Heart left ventricle (tissue), 13 donors: Measurements from ENCODE around the gene NBAS.

ENCODE experiments used
- CTCF ChIP-seq, 12 donors: fragments of 200-600 bp; sonication (generic) in 4 of 12; IDR thresholded peaks; one replicate each; pipeline versions ENCODE4 v1.5.0 to v1.8.0; 2018 to 2022; ENCODE audit warnings: antibody characterized with exemption in 12 of 12, mild to moderate bottlenecking in 5 of 12
- POLR2A ChIP-seq, 2 donors: fragments of 450-650 bp; IDR thresholded peaks; one replicate each; pipeline ENCODE4 v1.6.1; 2017; ENCODE audit warnings: antibody characterized with exemption in 2 of 2, mild to moderate bottlenecking in 2 of 2, moderate library complexity in 2 of 2
- donor health status: ischemic (EF 13 %, LVEDD 7.1; RV severe dilation, severe dysfunction).
- donor health status: DM: no; HTN: yes; CAD: no.
- donor health status: DM: no; HTN: no; CAD: no.
- donor health status: ischemic (EF 25% LVEDD 6.9; RV normal size, moderate dysfunction).
- donor health status: ischemic (EF 25% LVEDD 5.7; RV mildly dilated, moderate dysfunction).
- donor health status: ischemic (EF 35%, LVEDD 5.7; RV mildly dilated, moderate dysfunction).
- donor health status: nonischemic (EF 11% LVEDD 7.7; RV severe dilation, severe dysfunction).
- donor health status: DM: yes; HTN: yes; CAD: no.
- donor health status: PGD.
- donor health status: ischemic (EF 29% LVEDD 5.4; RV normal size, mild dysfunction).
- donor health status: nonischemic (EF 23%, LVEDD 6.1; RV moderate dilation, normal function).

- TF ChIP-seq CTCF (IDR thresholded peaks at IDR 0.05) (no peak), POLR2A (IDR thresholded peaks at IDR 0.05) (no peak)
These were observed 415.2 kb downstream of the NBAS start for GRCh38 chr2:15145919-15146318.
